ENCODE results near the gene GPR171.

DNA sequence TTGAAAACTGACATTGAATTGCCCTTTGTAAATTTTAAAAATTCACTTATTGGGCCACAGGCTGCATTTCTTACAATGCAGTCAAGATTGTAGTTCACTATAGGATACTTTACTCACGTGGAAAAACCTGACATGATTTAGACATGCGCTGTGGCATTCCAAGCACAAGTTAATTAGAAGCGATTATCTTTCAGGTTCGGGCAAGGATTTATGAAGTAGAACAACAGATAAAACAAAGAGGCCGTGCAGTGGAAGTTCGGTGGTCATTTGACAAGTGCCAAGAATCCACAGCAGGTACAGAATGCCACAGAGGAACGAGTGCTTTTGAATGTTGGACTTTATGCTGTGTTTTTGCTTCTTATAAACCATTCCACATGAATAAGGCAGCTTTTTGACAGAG lies 37.8 kb downstream of the GPR171 start:
- TF ChIP-seq SP1 (IDR thresholded peaks at IDR 0.05) (no peak), FOXM1 (IDR thresholded peaks at IDR 0.05; ENCODE audit: borderline replicate concordance) (no peak), CTBP1 (IDR thresholded peaks at IDR 0.05; ENCODE audit: borderline replicate concordance) (no peak)

Data from HEK293T (cell line).